Activated B cell treated with CpG ODN at 0.5 μM for 24 hours (primary cell): ENCODE measurements around the gene STRADA. TPM values are rescaled to one million over a fixed set of nuclear protein-coding genes. Genes with fewer than 3 reads are reported as not detected.

Source experiments
- ATAC-seq: fragments of 200-7000 bp; cut with Tn5 transposase; one replicate; pipeline ENCODE4 v1.10.0; 2021; ENCODE audit warnings: low read depth, mild to moderate bottlenecking, moderate library complexity
- CTCF ChIA-PET: fragments of 350-600 bp; sonication (Branson Sonifier 250); formaldehyde crosslinking; loops from one replicate; lab custom pipeline; 2021; ENCODE audit warnings: antibody characterized with exemption; lab: Charles Lee
- POLR2A ChIA-PET: fragments of 350-600 bp; sonication (Branson Sonifier 250); formaldehyde crosslinking; loops from one replicate; lab custom pipeline; 2021; ENCODE audit warnings: antibody characterized with exemption; lab: Charles Lee
- DNase-seq: peaks from one replicate; pipeline ENCODE4 v3.0.0; 2022
- H3K27ac Mint-ChIP-seq: one replicate; pipeline ENCODE4 v1.8.0; 2020; ENCODE audit warnings: mixed read lengths
- H3K27me3 Mint-ChIP-seq: one replicate; pipeline ENCODE4 v1.8.0; 2021; ENCODE audit warnings: mixed read lengths
- H3K36me3 Mint-ChIP-seq: one replicate; pipeline ENCODE4 v1.8.0; 2021; ENCODE audit warnings: low read depth, mixed read lengths
- H3K4me1 Mint-ChIP-seq: one replicate; pipeline ENCODE4 v1.8.0; 2021; ENCODE audit warnings: mixed read lengths
- H3K4me3 Mint-ChIP-seq: one replicate; pipeline ENCODE4 v1.8.0; 2020; ENCODE audit warnings: mild to moderate bottlenecking, mixed read lengths
- H3K9me3 Mint-ChIP-seq: one replicate; pipeline ENCODE4 v1.8.0; 2020; ENCODE audit warnings: mixed read lengths
- intact Hi-C: fragments of 100-400 bp; cut with micrococcal nuclease; formaldehyde crosslinking; loops from one replicate; pipeline ENCODE4 v1.15.1; 2024
- total RNA-seq: library from RNA; stranded (reverse); gene quantifications from 2 replicates; pipeline ENCODE4 v1.2.3, GENCODE V29; 2022
- TF ChIP-seq, protein P1 (sequence below): fragments of 200-600 bp; IDR thresholded peaks from one replicate; pipeline ENCODE4 v1.8.0; 2022; ENCODE audit warnings: antibody characterized with exemption, mild to moderate bottlenecking

STRADA gene
- total RNA-seq, 1 donor from 2014 or later, result 80.2 TPM

- H3K36me3 Mint-ChIP-seq, result peaks cover 46% of the 10 kb centered on the region
- no peak for ATAC-seq
- no peak overlapping the region for H3K4me3 Mint-ChIP-seq
- no peaks in the 10 kb centered on the region for H3K9me3 Mint-ChIP-seq
- POLR2A ChIA-PET, result interaction anchor here (0.5 to 11.3 kb wide), 4 partner anchors 24 to 108 kb away, joined by 3 to 295 read pairs (median 4); partner anchors contain the start of genes DDX42 and STRADA
- CTCF ChIA-PET, result no interaction called here
- TF ChIP-seq, protein P1, sequence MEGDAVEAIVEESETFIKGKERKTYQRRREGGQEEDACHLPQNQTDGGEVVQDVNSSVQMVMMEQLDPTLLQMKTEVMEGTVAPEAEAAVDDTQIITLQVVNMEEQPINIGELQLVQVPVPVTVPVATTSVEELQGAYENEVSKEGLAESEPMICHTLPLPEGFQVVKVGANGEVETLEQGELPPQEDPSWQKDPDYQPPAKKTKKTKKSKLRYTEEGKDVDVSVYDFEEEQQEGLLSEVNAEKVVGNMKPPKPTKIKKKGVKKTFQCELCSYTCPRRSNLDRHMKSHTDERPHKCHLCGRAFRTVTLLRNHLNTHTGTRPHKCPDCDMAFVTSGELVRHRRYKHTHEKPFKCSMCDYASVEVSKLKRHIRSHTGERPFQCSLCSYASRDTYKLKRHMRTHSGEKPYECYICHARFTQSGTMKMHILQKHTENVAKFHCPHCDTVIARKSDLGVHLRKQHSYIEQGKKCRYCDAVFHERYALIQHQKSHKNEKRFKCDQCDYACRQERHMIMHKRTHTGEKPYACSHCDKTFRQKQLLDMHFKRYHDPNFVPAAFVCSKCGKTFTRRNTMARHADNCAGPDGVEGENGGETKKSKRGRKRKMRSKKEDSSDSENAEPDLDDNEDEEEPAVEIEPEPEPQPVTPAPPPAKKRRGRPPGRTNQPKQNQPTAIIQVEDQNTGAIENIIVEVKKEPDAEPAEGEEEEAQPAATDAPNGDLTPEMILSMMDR, result no peak
- peaks cover 67% of the 10 kb centered on the region for H3K4me1 Mint-ChIP-seq
- H3K27me3 Mint-ChIP-seq, result no peaks in the 10 kb centered on the region
- intact Hi-C loops, result no loop called here
- no peak for DNase-seq
- peak overlapping the region; percentile 61 for H3K27ac Mint-ChIP-seq
Observed at GRCh38 chr17:63704259-63704576, 37.4 kb downstream of the STRADA start.

GRCh38 chr17:63703556-63704258 is 37.9 kb downstream of the STRADA start:
- ChIA-PET POLR2A (interaction anchor here (0.5 to 11.3 kb wide), 8 partner anchors 9 to 108 kb away, joined by 3 to 295 read pairs (median 4); partner anchors contain the start of genes CCDC47, DDX42 and STRADA), CTCF (interaction anchor here (1.1 kb wide), 1 partner anchor 39 kb away, joined by 3 read pairs; no protein-coding TSS in a partner anchor)
- TF ChIP-seq, protein P1, result no peak
- Mint-ChIP-seq H3K4me3 (no peak overlapping the region), H3K27me3 (no peaks in the 10 kb centered on the region), H3K9me3 (no peaks in the 10 kb centered on the region), H3K4me1 (peaks cover 67% of the 10 kb centered on the region), H3K36me3 (peaks cover 41% of the 10 kb centered on the region), H3K27ac (peak overlapping the region; percentile 61)
- ATAC-seq (no peak), DNase-seq (no peak)
- intact Hi-C loops, result no loop called here

DNA sequence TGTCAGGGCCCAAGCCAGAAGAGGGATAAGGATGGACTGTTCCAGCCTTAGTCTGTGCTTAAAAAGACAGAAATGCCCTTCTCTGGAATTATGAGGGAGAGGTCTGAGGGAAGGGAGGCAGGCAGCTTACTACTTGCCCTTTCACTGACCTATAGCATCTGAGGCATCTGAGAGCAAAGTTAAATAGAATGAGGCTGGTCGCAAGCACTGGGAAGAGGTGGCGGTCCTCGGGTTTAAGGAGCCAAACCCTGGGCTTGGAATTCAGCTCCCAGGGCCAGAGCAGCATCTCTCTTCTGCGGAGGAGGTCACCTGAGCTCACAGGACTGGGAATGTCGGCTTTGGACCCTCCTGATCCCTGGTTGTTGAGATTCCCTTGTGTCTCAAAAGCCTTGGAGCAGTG is 38.6 kb downstream of the STRADA start:
- Mint-ChIP-seq H3K36me3 (peaks cover 43% of the 10 kb centered on the region), H3K27me3 (no peaks in the 10 kb centered on the region), H3K4me1 (peaks cover 66% of the 10 kb centered on the region), H3K9me3 (no peaks in the 10 kb centered on the region), H3K4me3 (peak overlapping the region; percentile 80), H3K27ac (peak overlapping the region; percentile 95)
- no peak for ATAC-seq
- TF ChIP-seq, protein P1, result no peak
- no peak for DNase-seq
- ChIA-PET CTCF (interaction anchor here (1.1 kb wide), 1 partner anchor 39 kb away, joined by 3 read pairs; no protein-coding TSS in a partner anchor), POLR2A (interaction anchor here (0.9 to 11.3 kb wide), 9 partner anchors 8 to 140 kb away, joined by 3 to 295 read pairs (median 4); partner anchors contain the start of genes CCDC47, DDX42, SMARCD2 and STRADA)
- intact Hi-C loops, result no loop called here

DNA sequence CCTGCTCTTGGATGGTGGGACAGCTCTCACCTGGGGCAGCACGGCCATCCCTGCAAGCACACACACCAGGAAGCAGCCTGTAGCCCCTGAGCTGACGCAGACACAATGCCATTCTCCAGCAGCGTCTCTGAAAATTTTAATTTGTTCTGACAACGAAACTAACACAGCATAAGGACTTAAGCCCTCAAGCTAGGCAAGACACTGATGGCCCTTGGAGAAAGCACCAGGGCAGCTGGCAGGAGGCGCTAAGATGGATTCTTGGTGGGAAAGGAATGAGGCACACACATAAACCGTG is 38.9 kb downstream of the STRADA start:
- ChIA-PET CTCF (interaction anchor here (1.1 kb wide), 1 partner anchor 40 kb away, joined by 3 read pairs; no protein-coding TSS in a partner anchor), POLR2A (interaction anchor here (0.9 to 11.3 kb wide), 10 partner anchors 8 to 140 kb away, joined by 3 to 295 read pairs (median 6); partner anchors contain the start of genes CCDC47, DDX42, MAP3K3 and SMARCD2)
- H3K4me1 Mint-ChIP-seq, result peaks cover 69% of the 10 kb centered on the region
- intact Hi-C loops, result no loop called here
- no peaks in the 10 kb centered on the region for H3K27me3 Mint-ChIP-seq
- peak overlapping the region; percentile 95 for H3K27ac Mint-ChIP-seq
- DNase-seq, result no peak
- peak overlapping the region; percentile 80 for H3K4me3 Mint-ChIP-seq
- H3K9me3 Mint-ChIP-seq, result no peaks in the 10 kb centered on the region
- H3K36me3 Mint-ChIP-seq, result peaks cover 47% of the 10 kb centered on the region
- ATAC-seq, result no peak
- TF ChIP-seq, protein P1, result no peak
